HTR-8/SVneo (cell line): ENCODE results near the gene CNTN5.
A peak's percentile ranks its signal among the peaks of the same experiment; 100 is the strongest.

ENCODE experiments used
- DNase-seq: peaks from one replicate; pipeline ENCODE4 v3.0.0; 2011; ENCODE audit warnings: low spot score, mixed read lengths; ENCODE audit not compliant: insufficient read length
- FAIRE-seq: peaks from 2 replicates; lab custom pipeline; 2011; peaks lifted over from hg19 to GRCh38; lab: Jason Lieb, UNC

CNTN5 gene

GRCh38 chr11:99568808-99569207, 548.1 kb downstream of the CNTN5 start:
- no peak for FAIRE-seq
- DNase-seq: no peak

GRCh38 chr11:99571094-99571493, 550.3 kb downstream of the CNTN5 start:
- no peak for FAIRE-seq
- no peak for DNase-seq

DNA sequence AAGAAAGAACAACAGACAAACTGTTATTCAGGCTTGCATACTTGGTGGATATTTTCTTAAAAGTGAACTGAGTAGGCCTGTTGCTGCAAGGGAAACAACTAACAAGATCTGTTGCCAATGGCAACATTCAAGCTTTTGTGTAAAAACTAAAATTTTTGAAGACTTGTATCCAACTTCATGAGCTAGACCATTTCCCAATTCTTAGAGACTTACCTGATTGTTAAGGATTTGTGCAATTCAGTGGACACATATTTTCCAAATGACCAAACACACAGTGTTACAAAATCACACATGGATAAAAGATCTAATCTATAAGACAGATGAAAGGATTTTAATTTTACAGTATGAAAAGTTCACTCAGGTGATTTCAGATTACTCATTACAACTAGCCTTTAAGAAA, 564.1 kb downstream of the CNTN5 start:
- no peak for DNase-seq
- FAIRE-seq: no peak

DNA sequence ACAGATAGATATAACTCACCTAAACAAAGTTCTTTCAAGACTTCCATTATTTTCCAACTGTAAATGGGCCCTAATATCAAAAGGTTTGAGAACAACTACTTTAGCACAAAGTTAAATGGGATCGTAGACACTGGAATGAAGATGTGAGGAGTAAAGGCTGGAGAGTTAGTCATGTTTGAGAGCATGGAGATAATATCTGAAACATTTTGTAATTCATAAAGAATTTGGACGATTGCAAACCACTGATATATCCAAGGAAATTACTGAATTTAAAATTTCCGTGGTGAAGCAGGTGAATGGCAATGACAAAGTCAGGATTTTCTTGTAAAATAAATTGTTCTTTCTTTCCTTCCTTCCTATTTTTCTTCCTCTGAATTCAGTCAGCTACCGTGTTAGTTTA, 564.9 kb downstream of the CNTN5 start:
- FAIRE-seq (no peak), DNase-seq (peak; percentile 7)

DNA sequence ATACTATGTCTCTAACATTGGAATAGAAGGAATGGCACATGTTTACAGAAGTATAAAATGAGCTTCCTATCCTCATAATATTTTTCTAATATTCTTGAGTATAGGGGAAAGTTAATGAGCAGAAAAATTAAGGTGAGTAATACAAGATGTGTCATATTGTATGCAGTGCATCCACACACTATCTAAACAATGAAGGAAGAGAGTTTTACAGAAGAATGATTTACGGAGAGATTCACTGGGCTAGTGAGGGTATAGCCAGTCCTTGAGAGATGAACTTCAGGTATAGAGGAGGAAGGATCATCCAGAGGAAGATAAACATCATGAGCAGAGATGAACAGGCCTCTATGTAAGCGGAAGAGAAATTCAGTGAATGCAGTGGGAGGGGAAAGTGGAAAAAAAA, 569.0 kb downstream of the CNTN5 start:
- DNase-seq (no peak), FAIRE-seq (no peak)

- FAIRE-seq (no peak), DNase-seq (no peak)
Measured at GRCh38 chr11:99592266-99592665, 571.5 kb downstream of the CNTN5 start.

DNA sequence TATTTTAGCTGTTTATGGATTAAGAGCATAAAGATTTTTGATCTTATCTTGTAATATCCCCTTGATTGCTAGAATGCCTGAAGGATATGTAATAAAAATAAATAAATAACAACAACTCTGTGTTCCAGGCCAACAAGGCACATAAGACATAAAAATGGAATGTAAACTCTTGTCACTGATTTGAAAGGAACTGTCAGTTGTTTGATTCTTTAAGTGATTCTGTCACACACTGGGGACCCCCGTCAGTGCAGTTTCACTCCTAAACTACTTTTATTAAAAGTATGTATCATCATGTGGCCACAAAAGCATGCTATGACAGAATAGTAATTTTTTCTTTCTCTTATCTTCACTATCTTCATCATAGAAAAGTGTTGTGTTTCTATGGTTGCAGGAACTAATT, 572.4 kb downstream of the CNTN5 start:
- FAIRE-seq: no peak
- no peak for DNase-seq

- no peak for FAIRE-seq
Measured at GRCh38 chr11:99601179-99601578, 580.4 kb downstream of the CNTN5 start.

DNA sequence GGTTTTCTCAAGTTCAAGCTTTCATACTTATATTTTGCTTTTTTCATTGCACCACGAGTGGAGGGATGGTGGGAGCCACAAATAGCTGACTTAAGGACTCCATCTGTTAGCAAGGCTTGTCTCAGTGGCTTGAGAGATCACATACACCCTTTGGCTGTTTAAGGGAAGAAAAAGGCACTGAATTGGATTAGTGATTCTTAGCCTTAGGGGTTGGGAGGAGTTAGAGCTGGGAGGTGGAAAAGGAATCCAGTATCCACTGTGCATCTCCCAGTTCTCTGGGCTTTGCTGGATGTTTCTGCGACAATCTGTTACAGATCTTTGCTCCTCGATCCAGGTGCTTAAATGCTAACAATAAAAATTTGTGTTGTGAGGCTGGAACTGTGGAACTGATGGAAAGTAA, 593.6 kb downstream of the CNTN5 start:
- DNase-seq: no peak
- FAIRE-seq: no peak

More at GRCh38 chr11:99601179-99601578, 580.4 kb downstream of the CNTN5 start:
- no peak for DNase-seq

DNA sequence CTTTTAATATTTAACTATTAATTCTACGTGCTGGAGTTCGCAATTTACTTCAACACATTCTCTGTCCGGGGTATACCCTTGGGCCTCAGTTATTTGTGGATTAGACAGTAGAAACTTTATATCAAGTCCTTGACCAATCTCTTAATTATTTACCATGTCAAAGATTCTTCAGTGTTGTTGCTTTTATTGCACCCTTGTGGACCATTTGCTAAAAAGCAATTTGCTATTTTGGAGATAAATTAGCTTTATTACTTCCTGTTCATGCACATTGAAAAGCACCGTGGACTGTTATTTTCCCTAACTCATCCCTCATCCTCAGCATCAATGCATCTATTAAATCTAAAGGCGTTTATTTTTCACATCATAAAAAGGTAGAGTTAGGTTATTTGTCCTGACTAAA, 609.9 kb downstream of the CNTN5 start:
- DNase-seq: no peak
- FAIRE-seq: no peak

DNA sequence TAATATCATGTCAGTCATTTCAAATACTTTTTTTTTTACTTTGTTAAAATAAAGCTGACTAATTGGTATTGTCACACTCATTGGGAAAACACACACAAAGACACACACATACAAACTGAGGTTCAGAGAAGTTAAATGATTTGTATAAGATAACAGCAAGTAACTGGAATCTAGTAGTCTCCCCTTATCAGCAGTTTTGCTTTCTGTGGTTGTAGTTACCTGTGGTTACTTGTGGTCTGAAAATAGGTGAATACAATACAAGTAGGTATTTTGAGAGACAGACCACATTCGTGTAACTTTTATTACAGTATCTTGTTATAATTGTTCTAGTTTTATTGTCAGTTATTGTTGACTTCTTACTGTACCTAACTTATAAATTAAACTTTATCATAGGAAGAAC, 610.9 kb downstream of the CNTN5 start:
- no peak for DNase-seq
- FAIRE-seq: no peak

- no peak for FAIRE-seq
- DNase-seq: no peak
Measured at GRCh38 chr11:99632969-99633368, 612.2 kb downstream of the CNTN5 start.

GRCh38 chr11:99634581-99634980, 613.8 kb downstream of the CNTN5 start:
- FAIRE-seq (peak; percentile 36), DNase-seq (no peak)

GRCh38 chr11:99638073-99638553, 617.4 kb downstream of the CNTN5 start:
- no peak for DNase-seq
- no peak for FAIRE-seq

- no peak for DNase-seq
- FAIRE-seq: peak; percentile 68
Measured at GRCh38 chr11:99640671-99641070, 619.9 kb downstream of the CNTN5 start.

- FAIRE-seq (no peak), DNase-seq (no peak)
Measured at GRCh38 chr11:99645934-99646333, 625.2 kb downstream of the CNTN5 start.

- no peak for DNase-seq
- FAIRE-seq: no peak
Measured at GRCh38 chr11:99670067-99670676, 649.4 kb downstream of the CNTN5 start.

- FAIRE-seq: no peak
- no peak for DNase-seq
Measured at GRCh38 chr11:99671808-99672409, 651.2 kb downstream of the CNTN5 start.

DNA sequence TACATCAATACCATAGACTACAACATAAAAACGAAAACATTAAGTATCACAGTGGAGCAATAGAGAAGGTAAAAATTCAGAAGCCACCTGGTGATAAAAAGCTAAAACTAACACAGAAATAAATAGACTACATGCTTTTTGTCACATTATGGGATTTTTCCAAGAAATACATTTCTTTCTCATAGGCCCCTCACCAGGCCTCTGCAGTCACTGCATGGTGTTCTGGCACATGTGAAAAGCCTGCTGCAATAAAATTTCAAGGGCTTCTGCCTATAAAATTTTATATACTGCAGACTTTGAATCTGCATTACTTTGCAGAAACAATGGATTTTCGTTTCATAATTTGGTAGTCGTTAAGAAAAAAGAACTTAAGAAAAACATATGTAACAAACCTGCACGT, 655.5 kb downstream of the CNTN5 start:
- FAIRE-seq: no peak
- no peak for DNase-seq

GRCh38 chr11:99682171-99682570, 661.4 kb downstream of the CNTN5 start:
- DNase-seq (no peak), FAIRE-seq (no peak)

GRCh38 chr11:99682646-99683045, 661.9 kb downstream of the CNTN5 start:
- FAIRE-seq (no peak), DNase-seq (no peak)

- DNase-seq (no peak), FAIRE-seq (no peak)
Measured at GRCh38 chr11:99683933-99684332, 663.2 kb downstream of the CNTN5 start.
